Measurements from ENCODE around the gene NUMB. TPM values are rescaled to one million over a fixed set of nuclear protein-coding genes. Genes with fewer than 3 reads are reported as not detected.

Gene NUMB
- total and polyA plus RNA-seq, 12 donors = 24.6 to 63.3 (median 48.4) TPM

GRCh38 chr14:73250317-73250713 is 208.0 kb downstream of the NUMB start:
- TF ChIP-seq CTCF (IDR thresholded peaks at IDR 0.05) (no peak), POLR2A (IDR thresholded peaks at IDR 0.05) (no peak)
- DNase-seq = no peak
- Histone ChIP-seq H3K36me3 (replicated peaks in 1 of 2) (no peaks in the 10 kb centered on the region), H3K9me3 (replicated peaks in 1 of 3) (no peaks in the 10 kb centered on the region), H3K27me3 (no peaks in the 10 kb centered on the region), H3K27ac (no peak overlapping the region), H3K4me1 (replicated peaks in 1 of 2) (peaks cover 0 to 3% of the 10 kb centered on the region in 2 donors), H3K4me3 (no peak overlapping the region)
- intact Hi-C loops (cut with DNase I) = no loop called here
- WGBS, 4 donors = 86 to 91% (median 87%) methylated on average over 11 of the region's 11 CpGs

GRCh38 chr14:73249564-73250316 is 208.6 kb downstream of the NUMB start:
- TF ChIP-seq POLR2A (IDR thresholded peaks at IDR 0.05) (no peak), CTCF (IDR thresholded peaks at IDR 0.05) (no peak)
- 86 to 88% (median 88%) methylated on average over 8 to 13 of the region's 13 CpGs for WGBS, 4 donors
- no peaks in the 10 kb centered on the region for H3K36me3 ChIP-seq (replicated peaks in 1 of 2)
- no peak overlapping the region for H3K4me3 ChIP-seq
- H3K27me3 ChIP-seq = no peaks in the 10 kb centered on the region
- no peaks in the 10 kb centered on the region for H3K9me3 ChIP-seq (replicated peaks in 1 of 3)
- H3K27ac ChIP-seq = no peak overlapping the region
- intact Hi-C loops (cut with DNase I) = no loop called here
- DNase-seq = no peak
- H3K4me1 ChIP-seq (replicated peaks in 1 of 2) = peaks cover 0 to 3% of the 10 kb centered on the region in 2 donors

GRCh38 chr14:73249108-73249507 is 209.2 kb downstream of the NUMB start:
- no peaks in the 10 kb centered on the region for H3K36me3 ChIP-seq (replicated peaks in 1 of 2)
- intact Hi-C loops (cut with DNase I) = no loop called here
- 96 to 100% (median 100%) methylated on average over 1 of the region's 1 CpG for WGBS, 4 donors
- no peak overlapping the region for H3K27ac ChIP-seq
- DNase-seq = no peak
- no peaks in the 10 kb centered on the region for H3K27me3 ChIP-seq
- H3K4me3 ChIP-seq = no peak overlapping the region
- peaks cover 0 to 3% of the 10 kb centered on the region in 2 donors for H3K4me1 ChIP-seq (replicated peaks in 1 of 2)
- no peaks in the 10 kb centered on the region for H3K9me3 ChIP-seq (replicated peaks in 1 of 3)
- TF ChIP-seq CTCF (IDR thresholded peaks at IDR 0.05) = no peak
- no peak for TF ChIP-seq POLR2A (IDR thresholded peaks at IDR 0.05)

- 70 to 79% (median 75%) methylated on average over 7 to 9 of the region's 9 CpGs for WGBS, 4 donors
- Histone ChIP-seq H3K36me3 (replicated peaks in 1 of 2) (no peaks in the 10 kb centered on the region), H3K27ac (no peak overlapping the region), H3K27me3 (no peaks in the 10 kb centered on the region), H3K4me3 (no peak overlapping the region), H3K9me3 (replicated peaks in 1 of 3) (no peaks in the 10 kb centered on the region), H3K4me1 (replicated peaks in 1 of 2) (peaks cover 0 to 3% of the 10 kb centered on the region in 2 donors)
- no peak for DNase-seq
- TF ChIP-seq POLR2A (IDR thresholded peaks at IDR 0.05) = no peak
- no peak for TF ChIP-seq CTCF (IDR thresholded peaks at IDR 0.05)
- intact Hi-C loops (cut with DNase I) = no loop called here
Observed at GRCh38 chr14:73248108-73248868, 210.1 kb downstream of the NUMB start.

All from adrenal gland (tissue), 12 donors.